GM20000 (cell line): ENCODE results near the gene ANKRD34A.
A peak's percentile ranks its signal among the peaks of the same experiment; 100 is the strongest.

ENCODE experiments used
- DNase-seq: peaks from one replicate; pipeline ENCODE4 v3.0.0; 2012; ENCODE audit warnings: low spot score
- CTCF ChIP-seq: IDR thresholded peaks from 2 replicates; pipeline ENCODE4 v1.5.1; 2012; ENCODE audit warnings: mild to moderate bottlenecking, control low read depth; ENCODE audit errors: extremely low read depth, missing control alignments

The ANKRD34A gene

GRCh38 chr1:145964328-145965118 lies at the start of gene ANKRD34A, which contains the start of gene POLR3GL:
ANKRD34A (minus strand) TSS chr1:145964575; CDS start chr1:145961759, 2,816 bp downstream.
POLR3GL (plus strand) TSS chr1:145964690; CDS start chr1:145974866, 10,176 bp downstream.
- DNase-seq = peak; percentile 93
- TF ChIP-seq CTCF = no peak

GRCh38 chr1:146013559-146013922 lies 49.2 kb upstream of the ANKRD34A start:
- no peak for DNase-seq
- TF ChIP-seq CTCF = no peak

GRCh38 chr1:146012703-146013558 lies 48.6 kb upstream of the ANKRD34A start:
- peak; percentile 75 for TF ChIP-seq CTCF
- DNase-seq = peak; percentile 73

- DNase-seq = no peak
- no peak for TF ChIP-seq CTCF
These were observed 45.9 kb upstream of the ANKRD34A start for GRCh38 chr1:146010126-146010738.

GRCh38 chr1:146007489-146008133 lies 43.2 kb upstream of the ANKRD34A start:
- no peak for DNase-seq
- TF ChIP-seq CTCF = no peak

GRCh38 chr1:146001709-146002108 lies 37.3 kb upstream of the ANKRD34A start:
- DNase-seq = no peak
- no peak for TF ChIP-seq CTCF
